Fibroblast of lung (primary cell): ENCODE results near the gene C1orf232. TPM values are rescaled to one million over a fixed set of nuclear protein-coding genes. Genes with fewer than 3 reads are reported as not detected.

Experiments
- DNase-seq, 2 donors: peaks; one replicate each; pipeline versions ENCODE4 v3.0.0 to v3.0.0-alpha.2; 2010; ENCODE audit warnings: low read depth in 2 of 2
- H2AFZ ChIP-seq: 2 replicates; pipeline ENCODE4 v1.5.1; 2012; ENCODE audit warnings: low read length, control low read depth, inconsistent platforms
- H3K27ac ChIP-seq: 2 replicates; pipeline ENCODE4 v1.5.1; 2011; ENCODE audit warnings: low read length, control low read depth; ENCODE audit not compliant: insufficient read depth
- H3K27me3 ChIP-seq: 2 replicates; pipeline ENCODE4 v1.5.1; 2011; ENCODE audit warnings: mild to moderate bottlenecking, low read length; ENCODE audit not compliant: control insufficient read depth, insufficient read depth
- H3K36me3 ChIP-seq: 2 replicates; pipeline ENCODE4 v1.5.1; 2011; ENCODE audit warnings: low read length; ENCODE audit not compliant: control insufficient read depth, insufficient read depth
- H3K4me1 ChIP-seq: 2 replicates; pipeline ENCODE4 v1.5.1; 2011; ENCODE audit warnings: low read length; ENCODE audit not compliant: control insufficient read depth, insufficient read depth; ENCODE audit errors: extremely low read depth
- H3K4me2 ChIP-seq: 2 replicates; pipeline ENCODE4 v1.5.1; 2011; ENCODE audit warnings: low read length, control low read depth; ENCODE audit not compliant: insufficient read depth; ENCODE audit errors: extremely low read depth
- H3K4me3 ChIP-seq, 4 experiments: fragments of 200-600 bp in 1 of 4; sonication (generic) in 1 of 4; replicated peaks in 1 of 4; 2 replicates each; pipeline ENCODE4 v1.5.1; 2011 to 2016; ENCODE audit warnings: low read length in 4 of 4, low read depth in 3 of 4, mild to moderate bottlenecking in 3 of 4, control low read depth in 2 of 4, inconsistent platforms in 1 of 4, mixed read lengths in 1 of 4; ENCODE audit not compliant: insufficient read depth in 1 of 4; ENCODE audit errors: control extremely low read depth in 1 of 4
- H3K79me2 ChIP-seq: 2 replicates; pipeline ENCODE4 v1.5.1; 2012; ENCODE audit warnings: mild to moderate bottlenecking, low read length, inconsistent platforms; ENCODE audit not compliant: control insufficient read depth, insufficient read depth
- H3K9ac ChIP-seq: 2 replicates; pipeline ENCODE4 v1.5.1; 2011; ENCODE audit warnings: mild to moderate bottlenecking, low read length, control low read depth; ENCODE audit not compliant: insufficient read depth
- H3K9me3 ChIP-seq: 2 replicates; pipeline ENCODE4 v1.5.1; 2012; ENCODE audit warnings: low read depth, low read length; ENCODE audit not compliant: control insufficient read depth, insufficient read depth
- H4K20me1 ChIP-seq: 2 replicates; pipeline ENCODE4 v1.5.1; 2011; ENCODE audit warnings: low read length; ENCODE audit not compliant: control insufficient read depth, insufficient read depth; ENCODE audit errors: extremely low read depth
- EZH2 ChIP-seq: IDR thresholded peaks from 2 replicates; pipeline ENCODE4 v1.5.1; 2012; ENCODE audit warnings: low read length, control low read depth, mild to moderate bottlenecking; ENCODE audit errors: missing control alignments
- polyA plus RNA-seq, 2 donors: library from polyadenylated mRNA; depleted of rRNA in 1 of 2; stranded (reverse) in 1 of 2; unstranded in 1 of 2; fragments of >200 nt; gene quantifications; 2 replicates each; pipeline ENCODE4 v1.2.1, GENCODE V29; 2011 to 2012; ENCODE audit warnings: missing spikeins in 1 of 2
- total RNA-seq: library from RNA; depleted of rRNA; stranded (reverse); fragments of >200 nt; gene quantifications from 2 replicates; pipeline ENCODE4 v1.2.1, GENCODE V29; 2014
- TF ChIP-seq, protein P1 (sequence below), 2 donors: IDR thresholded peaks in 1 of 2; conservative IDR thresholded peaks in 1 of 2; 1 replicate in 1 of 2; 2 replicates in 1 of 2; pipeline ENCODE4 v1.5.1; 2011 to 2012; ENCODE audit warnings: low read length in 2 of 2, control low read depth in 1 of 2, inconsistent platforms in 1 of 2, low read depth in 1 of 2, mild to moderate bottlenecking in 1 of 2

The C1orf232 gene
- total and polyA plus RNA-seq, 2 donors (not counting 1 experiment from before 2014, with no cell fraction given) = not detected

DNA sequence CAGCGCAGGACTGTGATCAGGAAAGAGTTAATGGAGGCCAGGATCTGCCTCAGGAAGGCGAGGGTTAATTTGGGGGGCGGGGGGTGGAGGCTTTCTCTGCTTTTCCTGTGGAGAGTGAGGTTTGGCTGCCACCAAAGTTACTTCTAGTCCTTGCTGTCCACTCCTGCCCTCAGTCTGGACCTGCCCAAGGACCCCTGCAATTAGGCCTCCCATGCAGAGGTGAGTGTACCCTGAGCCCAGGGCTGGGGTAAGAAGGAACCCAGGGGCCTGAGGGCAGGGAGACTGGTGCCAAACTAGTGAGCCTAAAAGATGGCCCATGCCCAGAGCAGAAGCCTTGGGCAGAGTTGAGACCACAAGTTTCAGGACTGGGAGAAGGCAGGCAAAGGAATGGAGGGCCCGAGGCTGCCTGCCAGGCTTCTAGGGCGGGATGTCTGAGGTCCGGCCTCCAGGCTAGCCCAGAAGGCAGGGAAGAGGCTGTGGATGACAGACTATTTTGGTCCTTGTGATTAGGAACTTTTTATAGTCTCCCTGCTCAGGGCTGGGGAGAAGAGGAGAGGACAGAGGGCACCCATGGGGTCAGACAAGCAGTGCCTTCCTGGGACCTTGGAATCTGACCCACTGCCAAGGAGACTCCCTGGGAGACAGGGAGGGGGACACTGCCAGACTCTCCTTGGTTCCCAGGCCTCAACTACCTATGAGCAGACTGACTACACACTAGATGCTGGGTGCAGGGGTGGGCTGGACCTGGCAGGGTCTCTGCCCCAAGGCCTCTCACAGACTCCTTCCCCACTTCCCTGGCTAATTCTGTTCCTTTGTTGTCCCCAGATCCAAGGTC is 9.6 kb downstream of the C1orf232 start, which contains the start of gene FAM110D:
FAM110D (plus strand) TSS at position 172 of the 835 bp plus-strand sequence. CDS start 2,213 bp downstream, outside the sequence.
- H2AFZ ChIP-seq = no peak within 1 kb of the TSS

DNA sequence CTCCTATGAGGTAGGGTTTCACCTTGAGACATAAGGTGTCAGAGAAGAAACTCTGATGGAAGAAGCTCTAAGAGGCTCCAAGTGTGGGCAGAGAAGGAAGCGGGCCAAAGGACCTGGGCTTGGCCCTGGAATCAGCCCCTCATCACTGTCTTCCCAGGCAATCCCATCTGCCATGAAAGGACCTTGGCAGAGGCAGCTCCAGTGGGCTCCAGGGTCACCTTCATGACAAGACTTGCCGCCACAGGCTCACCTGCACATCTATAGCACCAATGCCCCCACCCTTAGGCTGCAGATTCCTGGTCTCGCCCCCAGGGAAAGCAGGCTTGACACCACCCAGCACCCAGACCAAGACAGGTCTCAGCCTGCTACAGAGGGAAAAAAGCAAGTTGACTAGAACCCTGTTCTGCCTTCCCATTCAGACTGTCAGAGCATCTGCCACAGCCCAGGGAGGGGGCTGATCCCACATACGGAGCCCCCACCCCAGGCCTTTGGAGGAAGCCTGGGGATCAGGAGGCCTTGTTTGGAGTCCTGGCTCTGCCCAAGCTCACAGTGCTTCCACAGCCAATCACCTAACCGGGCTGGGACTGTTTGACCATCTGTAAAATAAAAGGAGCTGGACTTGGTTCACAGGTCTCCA is 10.4 kb downstream of the C1orf232 start:
- H3K4me3 ChIP-seq = no peak overlapping the region
- peaks cover 10% of the 10 kb centered on the region for H3K27me3 ChIP-seq
- DNase-seq = no peak
- H4K20me1 ChIP-seq = no peaks in the 10 kb centered on the region
- no peaks in the 10 kb centered on the region for H3K36me3 ChIP-seq
- no peaks in the 10 kb centered on the region for H3K79me2 ChIP-seq
- no peak overlapping the region for H3K27ac ChIP-seq
- peaks cover 2% of the 10 kb centered on the region for H3K4me1 ChIP-seq
- no peak overlapping the region for H2AFZ ChIP-seq
- TF ChIP-seq, protein P1, sequence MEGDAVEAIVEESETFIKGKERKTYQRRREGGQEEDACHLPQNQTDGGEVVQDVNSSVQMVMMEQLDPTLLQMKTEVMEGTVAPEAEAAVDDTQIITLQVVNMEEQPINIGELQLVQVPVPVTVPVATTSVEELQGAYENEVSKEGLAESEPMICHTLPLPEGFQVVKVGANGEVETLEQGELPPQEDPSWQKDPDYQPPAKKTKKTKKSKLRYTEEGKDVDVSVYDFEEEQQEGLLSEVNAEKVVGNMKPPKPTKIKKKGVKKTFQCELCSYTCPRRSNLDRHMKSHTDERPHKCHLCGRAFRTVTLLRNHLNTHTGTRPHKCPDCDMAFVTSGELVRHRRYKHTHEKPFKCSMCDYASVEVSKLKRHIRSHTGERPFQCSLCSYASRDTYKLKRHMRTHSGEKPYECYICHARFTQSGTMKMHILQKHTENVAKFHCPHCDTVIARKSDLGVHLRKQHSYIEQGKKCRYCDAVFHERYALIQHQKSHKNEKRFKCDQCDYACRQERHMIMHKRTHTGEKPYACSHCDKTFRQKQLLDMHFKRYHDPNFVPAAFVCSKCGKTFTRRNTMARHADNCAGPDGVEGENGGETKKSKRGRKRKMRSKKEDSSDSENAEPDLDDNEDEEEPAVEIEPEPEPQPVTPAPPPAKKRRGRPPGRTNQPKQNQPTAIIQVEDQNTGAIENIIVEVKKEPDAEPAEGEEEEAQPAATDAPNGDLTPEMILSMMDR (conservative IDR thresholded peaks at IDR 0.05 in 1 of 2, IDR thresholded peaks at IDR 0.05 in 1 of 2; ENCODE audit: low read depth in 1 of 2, low read length in 2 of 2) = no peak
- no peak for TF ChIP-seq EZH2
- H3K9me3 ChIP-seq = no peaks in the 10 kb centered on the region
- H3K4me2 ChIP-seq = no peak overlapping the region
- H3K9ac ChIP-seq = no peak overlapping the region

More for the DNA sequence above, 9.6 kb downstream of the C1orf232 start, which contains the start of gene FAM110D:
- Histone ChIP-seq H3K4me3 (no peak within 1 kb of the TSS), H3K27ac (no peak within 1 kb of the TSS), H3K79me2 (no peaks in the 10 kb centered on the region), H3K9ac (no peak within 1 kb of the TSS), H3K9me3 (no peaks in the 10 kb centered on the region), H3K4me2 (no peak within 1 kb of the TSS), H3K4me1 (peaks cover 2% of the 10 kb centered on the region), H4K20me1 (no peaks in the 10 kb centered on the region), H3K36me3 (no peaks in the 10 kb centered on the region), H3K27me3 (peaks cover 10% of the 10 kb centered on the region)
- no peak for DNase-seq
- TF ChIP-seq, protein P1 (conservative IDR thresholded peaks at IDR 0.05 in 1 of 2, IDR thresholded peaks at IDR 0.05 in 1 of 2; ENCODE audit: low read depth in 1 of 2, low read length in 2 of 2) = no peak
- no peak for TF ChIP-seq EZH2

DNA sequence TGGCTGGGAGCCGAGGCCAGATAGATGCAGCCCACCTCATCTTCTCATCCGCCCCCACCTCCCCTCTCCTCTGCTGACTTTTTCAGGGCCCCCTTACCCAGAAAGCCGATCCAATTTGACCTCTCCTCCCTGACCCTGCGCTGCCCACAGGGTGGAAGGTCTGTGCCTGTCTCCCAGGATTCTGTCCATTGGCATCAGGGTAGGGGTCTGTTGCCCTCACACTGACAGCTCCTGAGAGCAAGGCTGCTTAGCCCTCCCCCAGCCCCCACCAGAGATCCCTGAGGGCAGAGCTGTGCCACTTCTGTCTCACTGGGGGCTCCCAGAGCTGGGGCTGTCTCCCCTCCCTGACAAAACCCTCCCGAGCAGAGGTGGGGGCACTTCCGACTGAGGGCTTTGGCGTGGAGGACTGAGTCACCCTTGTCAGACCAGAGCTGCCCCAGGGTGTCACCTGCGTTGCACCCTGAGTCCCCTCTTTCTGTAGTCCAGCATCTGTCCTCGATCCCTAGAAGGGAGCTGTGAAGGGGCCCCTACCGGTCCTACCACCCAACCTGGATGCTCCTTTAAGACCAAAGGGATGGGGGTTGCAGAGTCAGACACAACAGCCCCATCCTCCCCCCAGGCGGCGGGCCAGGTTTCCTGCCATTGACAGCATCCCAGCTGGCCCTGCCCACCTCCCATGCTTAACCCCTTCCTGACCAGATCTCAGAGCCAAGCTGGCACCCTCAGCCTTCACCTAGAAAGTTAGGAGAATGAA is 12.3 kb downstream of the C1orf232 start:
- TF ChIP-seq EZH2 = no peak
- TF ChIP-seq, protein P1 (conservative IDR thresholded peaks at IDR 0.05 in 1 of 2, IDR thresholded peaks at IDR 0.05 in 1 of 2; ENCODE audit: low read depth in 1 of 2, low read length in 2 of 2) = no peak
- H3K36me3 ChIP-seq = no peaks in the 10 kb centered on the region
- H3K79me2 ChIP-seq = no peaks in the 10 kb centered on the region
- no peak overlapping the region for H3K4me2 ChIP-seq
- H4K20me1 ChIP-seq = no peaks in the 10 kb centered on the region
- H3K4me3 ChIP-seq = no peak overlapping the region
- DNase-seq = no peak
- H3K9ac ChIP-seq = no peak overlapping the region
- peaks cover 12% of the 10 kb centered on the region for H3K27me3 ChIP-seq
- H3K4me1 ChIP-seq = peaks cover 1% of the 10 kb centered on the region
- no peak overlapping the region for H2AFZ ChIP-seq
- no peaks in the 10 kb centered on the region for H3K9me3 ChIP-seq
- no peak overlapping the region for H3K27ac ChIP-seq
